Endodermal cell (in vitro differentiated cells): ENCODE measurements around the gene SEMA3G. TPM values are rescaled to one million over a fixed set of nuclear protein-coding genes. Genes with fewer than 3 reads are reported as not detected.

Experiments used
- DNase-seq: peaks from one replicate; pipeline ENCODE4 v3.0.0-alpha.2; 2017
- H3K27ac ChIP-seq: 2 replicates; pipeline ENCODE4 v1.5.1; 2013; ENCODE audit warnings: mild to moderate bottlenecking, low read depth, low read length, moderate library complexity
- H3K27me3 ChIP-seq: 2 replicates; pipeline ENCODE4 v1.6.1; 2013; ENCODE audit warnings: mild to moderate bottlenecking, low read length, moderate library complexity; ENCODE audit not compliant: insufficient read depth, control insufficient read depth, poor library complexity, severe bottlenecking
- H3K36me3 ChIP-seq: 2 replicates; pipeline ENCODE4 v1.7.0; 2013; ENCODE audit warnings: mild to moderate bottlenecking, low read length, moderate library complexity; ENCODE audit not compliant: control insufficient read depth, insufficient read depth
- H3K4me1 ChIP-seq: one replicate; pipeline ENCODE4 v1.7.0; 2013; ENCODE audit warnings: low read length; ENCODE audit not compliant: control insufficient read depth, insufficient read depth
- H3K4me3 ChIP-seq: 2 replicates; pipeline ENCODE4 v1.5.1; 2013; ENCODE audit warnings: mild to moderate bottlenecking, low read length, moderate library complexity
- H3K9ac ChIP-seq: 2 replicates; pipeline ENCODE4 v1.6.1; 2013; ENCODE audit warnings: mild to moderate bottlenecking, low read length, moderate library complexity; ENCODE audit not compliant: poor library complexity, severe bottlenecking; ENCODE audit errors: extremely low read depth
- H3K9me3 ChIP-seq: 2 replicates; pipeline ENCODE4 v1.6.1; 2013; ENCODE audit warnings: mild to moderate bottlenecking, low read length, moderate library complexity; ENCODE audit not compliant: control insufficient read depth
- H3K27ac Mint-ChIP-seq: 2 replicates; pipeline ENCODE4 v1.8.0; 2020; ENCODE audit warnings: mixed read lengths
- H3K27me3 Mint-ChIP-seq: 2 replicates; pipeline ENCODE4 v1.8.0; 2021; ENCODE audit warnings: mild to moderate bottlenecking, mixed read lengths; ENCODE audit not compliant: insufficient read depth
- H3K36me3 Mint-ChIP-seq: 2 replicates; pipeline ENCODE4 v1.8.0; 2020; ENCODE audit warnings: low read depth, mixed read lengths
- H3K4me1 Mint-ChIP-seq: 2 replicates; pipeline ENCODE4 v1.8.0; 2020; ENCODE audit warnings: mixed read lengths
- H3K4me3 Mint-ChIP-seq: 2 replicates; pipeline ENCODE4 v1.8.0; 2020; ENCODE audit warnings: mild to moderate bottlenecking, moderate library complexity, mixed read lengths
- H3K9me3 Mint-ChIP-seq: 2 replicates; pipeline ENCODE4 v1.8.0; 2020; ENCODE audit warnings: mild to moderate bottlenecking, mixed read lengths
- CTCF ChIP-seq: fragments of 200-600 bp; sonication (generic); conservative IDR thresholded peaks from 2 replicates; pipeline ENCODE4 v1.5.0; 2021; ENCODE audit warnings: antibody characterized with exemption, mild to moderate bottlenecking
- WGBS, 2 experiments: methylation state at CpG; one replicate each; pipeline versions ENCODE4 v1.1.5 to v1.1.7; 2013; ENCODE audit warnings: missing lambda C conversion rate in 2 of 2, mixed read lengths in 1 of 2; ENCODE audit not compliant: insufficient coverage in 1 of 2, insufficient read length in 1 of 2; 5-methylcytosine and 5-hydroxymethylcytosine counted together
- total RNA-seq, 2 donors: library from RNA; stranded (reverse); fragmentation: NEBNext Ultra II Directional in 1 of 2; extraction: Animal tissue kit (Norgen Biotek cat#: 25700) in 1 of 2; gene quantifications; 2 replicates in 1 of 2; 3 replicates in 1 of 2; pipeline ENCODE4 v1.2.1, GENCODE V29; 2021

SEMA3G gene
- total RNA-seq, 2 donors from 2014 or later, result 2.5 to 8.6 TPM

- no peak for TF ChIP-seq CTCF
- 90 to 97% methylated on average over 2 to 15 of the region's 18 CpGs for WGBS, 2 experiments
- Histone ChIP-seq H3K4me1 (no peaks in the 10 kb centered on the region), H3K36me3 (no peaks in the 10 kb centered on the region), H3K27me3 (no peaks in the 10 kb centered on the region), H3K9me3 (no peaks in the 10 kb centered on the region), H3K27ac (no peak overlapping the region), H3K9ac (no peak overlapping the region), H3K4me3 (no peak overlapping the region)
- no peaks in the 10 kb centered on the region for H3K36me3 Mint-ChIP-seq
- H3K27me3 Mint-ChIP-seq, result no peaks in the 10 kb centered on the region
- DNase-seq, result no peak
- no peak overlapping the region for H3K27ac Mint-ChIP-seq
- no peaks in the 10 kb centered on the region for H3K9me3 Mint-ChIP-seq
- H3K4me1 Mint-ChIP-seq, result peaks cover 2% of the 10 kb centered on the region
- H3K4me3 Mint-ChIP-seq, result no peak overlapping the region
Observed at GRCh38 chr3:52441772-52442332, 3.1 kb downstream of the SEMA3G start.

- Histone ChIP-seq H3K27me3 (no peaks in the 10 kb centered on the region), H3K36me3 (no peaks in the 10 kb centered on the region), H3K4me1 (no peaks in the 10 kb centered on the region), H3K27ac (no peak overlapping the region), H3K4me3 (no peak overlapping the region), H3K9ac (no peak overlapping the region), H3K9me3 (no peaks in the 10 kb centered on the region)
- WGBS, 2 experiments, result 95 to 96% methylated on average over 10 to 23 of the region's 23 CpGs
- Mint-ChIP-seq H3K27ac (no peak overlapping the region), H3K9me3 (no peaks in the 10 kb centered on the region), H3K36me3 (no peaks in the 10 kb centered on the region), H3K27me3 (no peaks in the 10 kb centered on the region), H3K4me3 (no peak overlapping the region), H3K4me1 (peaks cover 2% of the 10 kb centered on the region)
- TF ChIP-seq CTCF, result no peak
- DNase-seq, result peak; percentile 41
Observed at GRCh38 chr3:52441091-52441771, 3.7 kb downstream of the SEMA3G start.

- peaks cover 2% of the 10 kb centered on the region for H3K4me1 Mint-ChIP-seq
- no peak overlapping the region for H3K4me3 ChIP-seq
- no peaks in the 10 kb centered on the region for H3K36me3 Mint-ChIP-seq
- no peak overlapping the region for H3K27ac Mint-ChIP-seq
- no peak overlapping the region for H3K4me3 Mint-ChIP-seq
- no peak overlapping the region for H3K9ac ChIP-seq
- H3K36me3 ChIP-seq, result no peaks in the 10 kb centered on the region
- TF ChIP-seq CTCF, result no peak
- no peaks in the 10 kb centered on the region for H3K9me3 Mint-ChIP-seq
- no peak overlapping the region for H3K27ac ChIP-seq
- no peaks in the 10 kb centered on the region for H3K27me3 Mint-ChIP-seq
- no peaks in the 10 kb centered on the region for H3K9me3 ChIP-seq
- H3K4me1 ChIP-seq, result no peaks in the 10 kb centered on the region
- H3K27me3 ChIP-seq, result no peaks in the 10 kb centered on the region
- DNase-seq, result no peak
- WGBS, 2 experiments, result 90 to 93% methylated on average over 2 to 14 of the region's 14 CpGs
Observed at GRCh38 chr3:52440671-52441070, 4.2 kb downstream of the SEMA3G start.
